Vagina (tissue), 2 donors: ENCODE results near the gene CDK16.

Experiments used
- POLR2A ChIP-seq, 2 donors: fragments of 450-650 bp; IDR thresholded peaks; one replicate each; pipeline ENCODE4 v1.6.1; 2017; ENCODE audit warnings: antibody characterized with exemption in 2 of 2, mild to moderate bottlenecking in 2 of 2, moderate library complexity in 2 of 2
- POLR2AphosphoS5 ChIP-seq, 2 donors: sonication (generic); formaldehyde crosslinking; IDR thresholded peaks; one replicate each; pipeline ENCODE4 v1.9.0; 2017; ENCODE audit warnings: antibody characterized with exemption in 2 of 2, mild to moderate bottlenecking in 2 of 2, low read depth in 1 of 2; ENCODE audit not compliant: insufficient read depth in 1 of 2
- TF ChIP-seq, protein P1 (sequence below), 3 experiments: fragments of 450-650 bp in 2 of 3; fragments of 200-600 bp in 1 of 3; sonication (generic) in 1 of 3; IDR thresholded peaks; one replicate each; pipeline ENCODE4 v1.5.1; 2017 to 2019; ENCODE audit warnings: antibody characterized with exemption in 3 of 3, mild to moderate bottlenecking in 2 of 3, moderate library complexity in 2 of 3

- TF ChIP-seq POLR2A (IDR thresholded peaks at IDR 0.05) (no peak), POLR2AphosphoS5 (IDR thresholded peaks at IDR 0.05; ENCODE audit: insufficient read depth in 1 of 2, low read depth in 1 of 2) (no peak)
- TF ChIP-seq, protein P1, sequence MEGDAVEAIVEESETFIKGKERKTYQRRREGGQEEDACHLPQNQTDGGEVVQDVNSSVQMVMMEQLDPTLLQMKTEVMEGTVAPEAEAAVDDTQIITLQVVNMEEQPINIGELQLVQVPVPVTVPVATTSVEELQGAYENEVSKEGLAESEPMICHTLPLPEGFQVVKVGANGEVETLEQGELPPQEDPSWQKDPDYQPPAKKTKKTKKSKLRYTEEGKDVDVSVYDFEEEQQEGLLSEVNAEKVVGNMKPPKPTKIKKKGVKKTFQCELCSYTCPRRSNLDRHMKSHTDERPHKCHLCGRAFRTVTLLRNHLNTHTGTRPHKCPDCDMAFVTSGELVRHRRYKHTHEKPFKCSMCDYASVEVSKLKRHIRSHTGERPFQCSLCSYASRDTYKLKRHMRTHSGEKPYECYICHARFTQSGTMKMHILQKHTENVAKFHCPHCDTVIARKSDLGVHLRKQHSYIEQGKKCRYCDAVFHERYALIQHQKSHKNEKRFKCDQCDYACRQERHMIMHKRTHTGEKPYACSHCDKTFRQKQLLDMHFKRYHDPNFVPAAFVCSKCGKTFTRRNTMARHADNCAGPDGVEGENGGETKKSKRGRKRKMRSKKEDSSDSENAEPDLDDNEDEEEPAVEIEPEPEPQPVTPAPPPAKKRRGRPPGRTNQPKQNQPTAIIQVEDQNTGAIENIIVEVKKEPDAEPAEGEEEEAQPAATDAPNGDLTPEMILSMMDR (IDR thresholded peaks at IDR 0.05), result no peak
Measured at GRCh38 chrX:47174376-47174775, 44.1 kb upstream of the CDK16 start.
